ENCODE data around the gene NHLRC1.
A peak's percentile ranks its signal among the peaks of the same experiment; 100 is the strongest.
"Not testable (repeated sequence)": the region's sequence is repeated elsewhere in the genome, so short reads cannot be mapped to it uniquely, and the experiment has no call there.

NHLRC1 gene

GRCh38 chr6:18122128-18123093 is at the start of gene NHLRC1:
TSS of gene NHLRC1 (minus strand) at chr6:18122677. CDS start at chr6:18122606, 71 bp downstream.
- peak; percentile 96 for DNase-seq

GRCh38 chr6:18171871-18172270 is 49.4 kb upstream of the NHLRC1 start:
- DNase-seq, result no peak

GRCh38 chr6:18168264-18168663 is 45.8 kb upstream of the NHLRC1 start:
- DNase-seq, result no peak

GRCh38 chr6:18166312-18167036 is 44.0 kb upstream of the NHLRC1 start:
- DNase-seq, result no peak

GRCh38 chr6:18165751-18166150 is 43.3 kb upstream of the NHLRC1 start:
- no peak for DNase-seq

GRCh38 chr6:18162401-18162800 is 39.9 kb upstream of the NHLRC1 start:
- no peak for DNase-seq

- peak; percentile 36 for DNase-seq
These were observed 39.0 kb upstream of the NHLRC1 start for GRCh38 chr6:18161431-18161830.

GRCh38 chr6:18160911-18161310 is 38.4 kb upstream of the NHLRC1 start:
- DNase-seq, result no peak

- peak; percentile 72 for DNase-seq
These were observed 33.5 kb upstream of the NHLRC1 start for GRCh38 chr6:18155864-18156421.

GRCh38 chr6:18155150-18155863 is 32.8 kb upstream of the NHLRC1 start, which contains the start of gene KDM1B:
TSS of gene KDM1B (plus strand) at chr6:18155422. CDS start at chr6:18159896, 4,474 bp downstream.
- peak; percentile 99 for DNase-seq

GRCh38 chr6:18154507-18155149 is 32.2 kb upstream of the NHLRC1 start, which contains the start of gene TPMT:
TSS of gene TPMT (minus strand) at chr6:18155077. CDS start at chr6:18149127, 5,950 bp downstream.
- DNase-seq, result peak; percentile 36

- no peak for DNase-seq
These were observed 30.8 kb upstream of the NHLRC1 start for GRCh38 chr6:18153311-18153703.

- no peak for DNase-seq
These were observed 29.3 kb upstream of the NHLRC1 start for GRCh38 chr6:18151801-18152200.

- DNase-seq, result not testable (repeated sequence)
These were observed 28.9 kb upstream of the NHLRC1 start for GRCh38 chr6:18151391-18151790.

- DNase-seq, result peak; percentile 9
These were observed 26.0 kb upstream of the NHLRC1 start for GRCh38 chr6:18148304-18149025.

- no peak for DNase-seq
These were observed 25.1 kb upstream of the NHLRC1 start for GRCh38 chr6:18147616-18148015.

- DNase-seq, result no peak
These were observed 24.7 kb upstream of the NHLRC1 start for GRCh38 chr6:18147160-18147559.

- DNase-seq, result no peak
These were observed 20.0 kb upstream of the NHLRC1 start for GRCh38 chr6:18142591-18142861.

GRCh38 chr6:18141805-18142590 is 19.5 kb upstream of the NHLRC1 start:
- DNase-seq, result no peak

GRCh38 chr6:18139935-18140621 is 17.6 kb upstream of the NHLRC1 start:
- no peak for DNase-seq
